Measurements from ENCODE around the gene YTHDF2. TPM values are rescaled to one million over a fixed set of nuclear protein-coding genes. Genes with fewer than 3 reads are reported as not detected.
"Not testable (repeated sequence)": the region's sequence is repeated elsewhere in the genome, so short reads cannot be mapped to it uniquely, and the experiment has no call there.

Gene YTHDF2
- 100 to 1,000 TPM in 1 of 4 donors, 10 to 100 TPM in 3; 83.1 to 100 (median 87.6) TPM for polyA plus RNA-seq (ENCODE audit: insufficient read length in 4 of 4)

DNA sequence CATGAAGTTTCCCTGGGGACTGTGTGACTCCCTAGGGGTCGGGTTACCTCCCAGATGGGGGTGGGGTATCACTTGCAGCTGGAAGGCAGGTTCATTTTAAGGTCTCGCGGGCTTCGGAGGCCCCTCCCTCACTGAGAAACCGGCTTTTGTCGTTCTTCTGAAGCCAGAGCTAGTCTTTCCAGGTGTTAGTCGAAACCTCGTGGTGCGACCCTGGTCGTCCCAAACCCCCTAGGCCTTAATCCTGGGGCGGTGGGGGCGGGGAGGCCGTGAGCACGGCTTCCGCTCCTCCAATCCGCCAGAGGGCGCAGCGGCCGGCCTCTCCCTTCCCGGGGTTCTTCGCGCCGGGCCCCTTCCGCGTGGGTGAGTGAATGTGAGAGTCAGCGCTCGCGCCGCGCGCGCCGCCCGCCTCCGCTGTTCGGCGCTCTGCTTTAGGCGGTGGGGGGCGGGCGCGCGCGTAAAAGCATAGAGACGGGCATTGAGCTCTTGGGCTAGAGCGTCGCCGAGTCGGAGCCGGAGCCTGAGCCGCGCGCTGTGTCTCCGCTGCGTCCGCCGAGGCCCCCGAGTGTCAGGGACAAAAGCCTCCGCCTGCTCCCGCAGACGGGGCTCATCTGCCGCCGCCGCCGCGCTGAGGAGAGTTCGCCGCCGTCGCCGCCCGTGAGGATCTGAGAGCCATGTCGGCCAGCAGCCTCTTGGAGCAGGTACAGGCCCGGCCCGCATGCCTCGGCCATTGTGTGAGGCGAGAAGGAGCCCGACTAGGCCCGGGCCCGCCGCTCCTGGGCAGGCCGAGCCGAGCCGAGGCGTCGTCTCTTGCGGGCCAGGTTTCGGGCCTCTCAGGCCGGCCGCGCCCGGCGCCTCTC lies at the start of gene YTHDF2:
TSS of gene YTHDF2 (plus strand) at position 491 of the 857 bp plus-strand sequence. CDS start at position 672, 181 bp downstream.
- DNase-seq (ENCODE audit: low read depth in 4 of 4, low spot score in 2 of 4): peak; percentile 94 to 97 (median 96)

DNA sequence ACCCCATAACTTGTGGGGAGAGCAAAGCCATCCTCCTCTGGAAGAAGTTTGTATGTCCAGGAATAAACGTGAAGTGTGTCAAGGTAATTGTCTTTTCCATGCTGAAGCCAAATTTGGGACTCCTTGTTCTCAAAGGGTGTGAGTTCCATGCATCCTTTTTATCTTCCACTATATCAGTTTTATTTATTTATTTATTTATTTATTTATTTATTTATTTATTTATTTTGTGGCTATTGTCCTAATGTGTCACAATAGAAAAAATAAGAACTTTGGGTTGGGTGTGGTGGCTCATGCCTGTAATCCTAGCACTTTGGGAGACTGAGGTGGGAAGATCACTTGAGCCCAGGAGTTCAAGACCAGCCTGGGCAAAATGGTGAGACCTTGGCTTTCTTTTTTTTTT lies 45.1 kb upstream of the YTHDF2 start:
- DNase-seq (ENCODE audit: low read depth in 4 of 4, low spot score in 2 of 4): not testable (repeated sequence)

DNA sequence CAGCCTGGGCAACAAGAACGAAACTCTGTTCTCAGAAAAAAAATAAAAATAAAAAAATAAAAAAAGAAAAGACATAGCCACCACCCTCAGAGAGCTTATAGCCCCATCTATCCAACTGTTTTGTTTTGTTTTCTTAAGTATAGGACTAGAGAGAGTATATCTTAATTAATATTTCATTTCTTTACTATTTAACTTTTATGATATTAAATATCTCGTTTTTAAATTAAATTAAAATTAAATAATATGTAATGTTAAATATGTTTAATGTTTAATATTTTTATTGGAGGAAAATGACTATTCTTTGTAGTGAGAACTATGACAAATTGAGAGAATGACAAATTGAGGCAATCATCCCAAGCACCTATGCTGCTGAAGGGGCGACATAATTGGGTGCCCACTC lies 33.1 kb upstream of the YTHDF2 start:
- no peak for DNase-seq (ENCODE audit: low read depth in 4 of 4, low spot score in 2 of 4)

DNA sequence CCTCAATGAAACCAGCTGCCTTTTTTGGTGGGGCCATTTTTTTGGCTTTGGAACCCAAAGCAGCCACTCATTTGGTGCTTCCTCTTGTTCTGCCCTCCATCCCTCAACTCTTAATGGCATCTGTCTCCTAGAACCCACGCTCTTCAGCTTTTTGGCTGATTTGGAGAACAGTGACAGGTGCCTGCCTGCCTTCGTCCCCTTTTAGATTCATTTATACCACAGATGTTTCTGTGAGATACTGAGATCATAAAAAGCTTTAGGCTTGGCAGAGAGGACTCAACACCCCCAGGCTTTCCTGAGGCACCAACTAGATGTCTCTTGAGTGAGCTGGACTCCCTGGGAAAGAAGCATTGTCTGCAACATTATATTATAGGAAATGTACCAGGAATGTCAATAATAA lies 20.4 kb upstream of the YTHDF2 start:
- DNase-seq (ENCODE audit: low read depth in 4 of 4, low spot score in 2 of 4): no peak

DNA sequence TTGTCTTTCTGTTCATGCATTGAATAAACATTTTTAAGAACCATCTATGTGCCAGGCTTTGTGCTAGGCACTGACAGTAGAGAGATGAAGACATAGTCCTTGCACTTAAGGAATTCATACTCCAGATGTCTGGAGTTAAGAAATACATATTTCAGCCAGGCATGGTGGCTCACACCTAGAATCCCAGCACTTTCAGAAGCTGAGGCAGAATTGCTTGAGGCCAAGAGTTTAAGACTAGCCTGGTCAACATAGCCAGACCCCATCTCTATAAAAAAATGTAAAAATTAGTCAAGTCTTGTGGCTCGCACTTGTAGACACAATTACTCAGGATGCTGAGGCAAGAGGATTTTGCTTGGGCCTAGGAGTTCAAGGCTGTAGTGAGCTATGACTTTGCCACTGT lies 18.6 kb upstream of the YTHDF2 start:
- DNase-seq (ENCODE audit: low read depth in 4 of 4, low spot score in 2 of 4): no peak

DNA sequence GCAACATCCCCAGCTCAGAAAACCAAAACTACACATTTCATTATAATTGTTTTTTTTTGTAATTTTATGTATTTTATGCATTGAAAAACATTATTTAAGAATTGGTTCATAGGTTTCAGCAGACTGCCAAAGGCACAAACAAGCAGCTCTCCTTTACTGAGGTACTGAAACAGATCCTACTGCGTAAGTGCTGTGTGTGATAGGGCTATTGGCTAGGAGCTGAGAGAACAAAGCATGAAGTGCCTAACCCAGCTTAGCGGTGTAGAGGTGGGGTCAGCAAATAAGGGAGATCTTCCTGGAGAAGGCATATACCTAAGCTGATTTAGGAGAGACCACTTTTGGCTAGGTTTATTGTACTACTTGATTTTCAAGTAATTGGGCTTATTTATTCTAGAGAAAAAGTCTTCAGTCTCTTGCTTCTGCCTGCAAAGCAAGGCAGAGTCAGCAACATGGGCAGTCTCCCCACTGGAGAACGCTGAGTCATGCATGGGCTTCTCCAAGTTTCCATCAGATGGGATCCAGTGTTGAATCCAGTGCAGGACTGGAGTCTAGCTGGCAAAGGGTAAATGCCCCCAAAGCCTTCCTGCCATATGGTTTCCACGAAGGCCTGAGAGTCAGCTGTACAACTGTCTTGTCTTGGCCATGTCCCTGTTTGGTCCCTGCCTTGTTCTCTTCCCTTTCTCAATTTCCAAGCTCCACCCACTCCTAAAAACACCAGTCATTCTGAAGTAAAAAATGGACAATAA lies 18.0 kb upstream of the YTHDF2 start:
- DNase-seq (ENCODE audit: low read depth in 4 of 4, low spot score in 2 of 4): no peak

DNA sequence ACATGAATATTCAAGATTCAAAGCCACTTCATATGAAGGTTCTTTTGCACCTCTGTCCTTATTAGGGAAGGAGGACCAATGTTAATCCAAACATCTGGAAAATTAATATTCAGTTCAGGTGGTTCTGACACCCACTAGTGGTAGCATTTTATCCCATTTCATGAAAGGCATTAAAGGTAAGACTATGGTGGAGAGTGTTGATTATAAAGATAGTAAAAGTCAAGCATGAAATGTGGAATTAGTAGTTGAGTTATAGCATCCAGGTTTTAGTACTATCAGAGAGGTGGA lies 17.5 kb upstream of the YTHDF2 start:
- no peak for DNase-seq (ENCODE audit: low read depth in 4 of 4, low spot score in 2 of 4)

DNA sequence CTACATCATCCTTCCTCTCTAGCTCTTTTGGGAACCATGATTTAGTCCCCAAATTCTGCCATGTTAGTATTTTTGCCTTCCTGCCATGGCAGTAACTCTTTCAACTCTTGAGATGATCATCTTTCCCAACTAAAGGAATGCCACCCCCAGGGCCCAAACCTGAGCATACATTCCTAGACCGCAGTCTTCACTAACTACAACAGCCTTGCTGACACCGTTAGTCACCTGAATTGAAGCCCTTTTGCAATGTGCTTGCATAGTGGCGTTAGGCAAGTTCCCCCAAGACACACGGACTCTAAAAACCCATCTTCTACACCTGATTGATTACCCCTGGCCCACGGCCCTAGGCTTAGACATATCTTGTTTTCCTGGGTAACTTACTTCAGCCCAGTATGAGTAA lies 16.4 kb upstream of the YTHDF2 start:
- no peak for DNase-seq (ENCODE audit: low read depth in 4 of 4, low spot score in 2 of 4)

DNA sequence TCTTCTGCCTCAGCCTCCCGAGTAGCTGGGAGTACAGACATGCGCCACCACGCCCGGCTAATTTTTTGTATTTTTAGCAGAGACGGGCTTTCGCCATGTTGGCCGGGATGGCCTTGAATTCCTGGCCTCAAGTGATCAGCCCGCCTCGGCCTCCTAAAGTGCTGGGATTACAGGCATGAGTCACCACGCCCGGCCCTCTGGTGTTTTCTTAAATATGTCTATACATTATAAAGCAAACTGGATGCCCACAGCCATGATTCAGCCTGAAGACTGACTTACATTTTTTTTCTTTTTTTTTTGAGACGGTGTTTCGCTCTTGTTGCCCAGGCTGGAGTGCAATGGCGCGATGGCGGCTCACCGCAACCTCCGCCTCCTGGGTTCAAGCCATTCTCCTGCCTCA lies 14.8 kb upstream of the YTHDF2 start:
- not testable (repeated sequence) for DNase-seq (ENCODE audit: low read depth in 4 of 4, low spot score in 2 of 4)

DNA sequence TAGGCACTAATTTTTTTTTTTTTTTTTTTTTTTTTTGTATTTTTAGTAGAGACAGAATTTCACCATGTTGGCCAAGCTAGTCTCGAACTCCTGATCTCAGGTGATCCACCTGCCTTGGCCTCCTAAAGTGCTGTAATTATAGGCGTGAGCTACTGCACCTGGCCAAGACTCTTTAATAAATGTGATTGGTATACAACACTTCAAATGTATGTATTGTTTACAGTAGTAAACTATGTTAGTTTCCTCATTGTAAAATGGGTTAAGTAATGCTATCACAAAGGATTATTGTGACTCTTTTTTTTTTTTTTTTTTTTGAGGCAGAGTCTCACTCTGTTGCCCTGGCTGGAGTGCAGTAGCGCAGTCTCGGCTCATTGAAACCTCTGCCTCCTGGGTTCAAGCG lies 11.4 kb upstream of the YTHDF2 start:
- DNase-seq (ENCODE audit: low read depth in 4 of 4, low spot score in 2 of 4): not testable (repeated sequence)

DNA sequence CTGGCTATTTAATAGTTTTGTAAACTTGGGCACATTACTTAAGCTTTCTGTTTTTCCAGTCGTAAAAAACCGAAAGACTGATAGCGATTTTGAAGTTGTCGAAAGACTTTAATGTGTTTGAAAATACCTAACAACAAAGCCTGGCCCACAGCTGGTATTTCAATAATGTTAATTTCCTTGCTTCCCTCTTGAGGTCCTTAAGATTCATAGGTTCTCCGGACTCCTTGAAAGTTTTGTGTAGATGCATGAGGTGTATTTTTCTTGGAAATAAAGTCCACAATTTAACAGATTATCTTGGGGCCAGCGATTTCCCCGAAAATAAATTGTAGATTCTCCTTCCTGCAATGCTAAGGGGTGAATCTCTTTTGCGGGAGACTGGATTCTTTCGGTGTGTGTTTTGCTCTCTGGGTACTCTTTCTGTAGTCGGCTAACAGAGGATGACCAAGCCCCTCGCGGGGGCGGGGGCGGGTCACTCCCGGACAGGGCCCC lies 735 bp upstream of the YTHDF2 start:
- no peak for DNase-seq (ENCODE audit: low read depth in 4 of 4, low spot score in 2 of 4)

DNA sequence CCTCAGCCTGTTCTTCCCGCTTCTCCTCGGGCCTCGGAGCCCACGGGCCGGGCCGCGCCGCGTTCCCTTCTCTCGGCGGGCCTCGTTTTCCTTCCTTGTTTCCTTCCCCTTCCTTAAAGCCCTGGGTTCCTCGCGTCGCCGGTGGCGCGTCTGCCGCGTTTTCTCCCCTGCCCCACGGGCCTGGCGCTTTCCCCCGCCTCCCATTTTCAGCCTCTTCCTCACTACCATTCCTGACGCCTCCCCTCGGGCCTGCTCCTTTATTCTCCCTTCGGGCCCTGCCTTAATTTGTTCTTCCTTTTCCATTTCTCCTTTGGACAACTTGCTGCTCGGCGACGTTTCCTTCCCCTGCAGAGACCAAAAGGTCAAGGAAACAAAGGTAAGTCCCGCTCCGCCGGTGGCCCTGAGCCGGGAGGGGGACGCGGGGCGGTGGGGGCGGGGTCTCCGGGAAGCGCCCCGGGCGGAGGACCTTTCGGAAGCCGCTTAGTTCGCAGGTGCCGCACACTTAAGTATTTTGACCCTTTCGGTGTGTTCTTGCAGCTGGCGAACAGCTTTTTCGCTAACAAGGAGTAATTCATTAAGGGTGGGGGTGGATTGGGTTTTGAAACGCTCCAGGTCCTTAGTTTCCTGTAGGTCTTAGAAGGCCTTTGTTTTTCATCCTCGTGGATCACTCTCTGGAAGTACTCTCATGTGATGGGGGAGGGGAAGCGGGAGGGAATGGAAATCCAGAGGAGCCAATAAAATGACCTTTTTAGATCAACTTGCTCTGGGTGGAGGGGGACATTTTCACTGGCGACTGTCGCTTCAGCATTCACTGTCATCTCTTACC lies 780 bp downstream of the YTHDF2 start:
- DNase-seq (ENCODE audit: low read depth in 4 of 4, low spot score in 2 of 4): peak; percentile 49 to 70 (median 54)

DNA sequence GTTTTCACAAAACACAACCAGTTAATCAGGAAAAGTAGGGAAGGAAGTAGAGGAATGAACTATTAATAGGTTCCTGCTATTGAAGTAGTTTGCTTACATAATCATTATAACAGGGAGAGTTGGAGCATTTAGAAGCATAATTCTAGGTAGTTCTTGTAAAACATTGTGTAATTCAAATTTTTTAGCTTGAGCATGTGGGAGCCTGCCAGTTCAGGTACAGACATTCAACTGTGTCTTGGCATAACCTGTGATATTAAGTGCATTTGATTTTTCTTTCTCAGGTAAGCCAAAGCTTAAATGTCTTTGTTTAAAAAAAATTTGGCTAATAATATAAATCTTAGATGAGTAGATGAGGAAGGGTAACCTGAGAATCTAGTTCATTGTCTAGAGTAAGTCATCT lies 3.4 kb downstream of the YTHDF2 start:
- no peak for DNase-seq (ENCODE audit: low read depth in 4 of 4, low spot score in 2 of 4)

DNA sequence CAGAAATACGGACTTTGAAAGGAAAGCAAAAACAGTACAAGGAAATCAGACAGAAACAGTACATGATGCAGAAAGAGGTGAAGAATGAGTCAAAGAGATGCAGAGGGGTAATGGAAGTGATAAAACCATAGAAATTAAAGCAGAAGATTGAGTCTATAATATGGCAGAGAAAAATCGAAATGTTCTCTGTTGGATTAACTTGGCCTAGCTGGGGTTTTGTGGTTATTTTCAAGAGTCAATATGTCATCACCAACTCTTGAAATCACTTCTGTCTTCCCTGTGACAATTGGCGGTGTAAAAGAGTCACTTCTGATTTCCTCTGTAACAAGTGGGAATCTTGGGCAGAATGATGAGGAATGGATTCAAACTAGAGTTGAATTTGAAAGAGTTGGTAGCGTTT lies 7.4 kb downstream of the YTHDF2 start:
- DNase-seq (ENCODE audit: low read depth in 4 of 4, low spot score in 2 of 4): no peak

DNA sequence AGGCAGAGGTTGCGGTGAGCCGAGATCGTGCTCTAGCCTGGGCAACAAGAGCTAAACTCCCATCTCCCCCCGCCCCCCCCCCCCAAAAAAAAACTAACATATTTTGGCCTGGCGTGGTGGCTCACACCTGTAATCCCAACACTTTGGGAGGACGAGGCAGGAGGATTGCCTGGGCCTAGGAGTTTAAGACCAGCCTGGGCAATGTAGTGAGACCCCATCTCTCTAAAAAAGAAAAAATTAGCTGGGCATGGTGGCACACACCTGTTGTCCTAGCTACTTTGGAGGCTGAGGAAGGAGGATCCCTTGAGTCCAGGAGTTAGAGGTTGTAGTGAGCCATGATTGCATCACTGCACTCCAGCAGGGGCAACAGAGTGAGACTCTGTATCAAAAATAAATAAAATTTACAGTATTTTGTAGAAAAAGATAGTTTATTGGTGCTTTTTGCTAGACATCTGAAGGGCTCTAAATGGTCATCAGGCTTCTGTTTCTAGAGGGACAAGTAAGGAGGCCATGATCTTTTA lies 9.0 kb downstream of the YTHDF2 start:
- DNase-seq (ENCODE audit: low read depth in 4 of 4, low spot score in 2 of 4): no peak

DNA sequence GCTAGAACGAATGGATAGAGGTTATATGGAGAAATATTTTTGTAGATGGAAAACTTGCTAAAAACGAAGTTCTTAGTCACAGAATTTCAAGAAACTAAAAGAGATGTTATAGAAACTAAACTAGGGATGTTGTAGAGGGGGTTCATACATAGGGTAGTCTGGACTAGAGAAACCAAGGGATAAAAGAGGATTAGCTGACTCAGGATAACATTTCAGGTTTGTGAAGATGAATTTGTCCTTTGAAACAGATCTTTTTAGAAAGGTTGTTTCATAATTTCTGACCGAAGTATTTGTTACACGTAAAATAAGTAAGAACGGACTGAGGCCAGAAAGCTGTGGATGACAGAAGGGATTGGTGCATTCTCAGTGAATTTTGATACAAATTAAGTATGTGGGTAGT lies 13.6 kb downstream of the YTHDF2 start:
- no peak for DNase-seq (ENCODE audit: low read depth in 4 of 4, low spot score in 2 of 4)

DNA sequence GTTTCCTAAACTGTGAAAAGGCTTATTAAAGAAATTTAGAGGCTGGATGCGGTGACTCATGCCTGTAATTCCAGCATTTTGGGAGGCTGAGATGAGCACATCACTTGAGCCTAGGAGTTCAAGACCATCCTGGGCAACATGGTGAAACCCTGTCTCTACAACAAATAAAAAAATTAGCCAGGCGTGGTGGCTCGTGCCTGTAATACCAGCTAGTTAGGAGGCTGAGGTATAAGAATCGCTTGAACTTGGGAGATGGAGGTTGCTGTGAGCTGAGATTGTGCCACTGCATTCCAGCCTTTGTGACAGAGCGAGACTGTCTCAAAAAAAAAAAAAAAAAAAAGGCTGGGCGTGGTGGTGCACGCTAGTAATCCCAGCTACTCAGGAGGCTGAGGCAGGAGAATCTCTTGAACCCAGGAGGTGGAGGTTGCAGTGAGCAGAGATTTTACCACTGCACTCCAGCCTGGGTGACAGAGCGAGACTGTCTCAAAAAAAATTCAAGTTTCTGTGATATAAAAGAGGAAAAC lies 14.1 kb downstream of the YTHDF2 start:
- not testable (repeated sequence) for DNase-seq (ENCODE audit: low read depth in 4 of 4, low spot score in 2 of 4)

DNA sequence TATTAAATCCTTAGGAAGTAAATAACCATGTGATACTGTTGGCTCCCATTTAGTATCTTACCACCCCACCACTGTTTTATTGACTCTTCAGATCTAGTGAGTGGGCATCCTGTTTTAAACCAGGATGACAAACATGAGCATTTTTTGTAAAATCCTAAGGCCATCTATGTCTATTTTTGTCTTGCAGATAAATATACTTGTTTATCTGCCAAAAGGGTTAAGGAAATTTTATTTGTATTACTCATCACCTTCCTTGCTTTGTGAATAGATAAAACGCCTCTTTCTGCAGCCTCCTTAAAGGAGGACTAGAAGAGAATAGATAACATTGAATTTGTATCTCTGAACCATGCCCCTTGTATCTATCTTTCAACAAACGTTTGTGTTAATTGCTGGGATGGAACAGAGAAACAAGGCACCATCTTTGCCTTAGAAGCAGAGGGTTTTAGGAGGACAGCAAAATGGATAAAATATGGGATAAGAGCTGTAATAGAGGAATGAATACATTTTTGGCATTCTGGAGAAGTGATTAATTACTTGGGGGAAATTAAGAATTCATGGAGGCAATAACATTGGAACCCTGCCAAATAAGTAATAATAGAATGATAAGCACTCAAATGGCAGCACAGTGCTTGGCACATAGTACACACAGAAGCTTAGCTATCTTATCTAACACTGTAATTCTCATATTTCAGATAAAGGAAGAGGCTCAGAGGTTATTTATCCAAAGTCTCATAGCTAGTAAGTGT lies 14.7 kb downstream of the YTHDF2 start:
- DNase-seq (ENCODE audit: low read depth in 4 of 4, low spot score in 2 of 4): no peak

DNA sequence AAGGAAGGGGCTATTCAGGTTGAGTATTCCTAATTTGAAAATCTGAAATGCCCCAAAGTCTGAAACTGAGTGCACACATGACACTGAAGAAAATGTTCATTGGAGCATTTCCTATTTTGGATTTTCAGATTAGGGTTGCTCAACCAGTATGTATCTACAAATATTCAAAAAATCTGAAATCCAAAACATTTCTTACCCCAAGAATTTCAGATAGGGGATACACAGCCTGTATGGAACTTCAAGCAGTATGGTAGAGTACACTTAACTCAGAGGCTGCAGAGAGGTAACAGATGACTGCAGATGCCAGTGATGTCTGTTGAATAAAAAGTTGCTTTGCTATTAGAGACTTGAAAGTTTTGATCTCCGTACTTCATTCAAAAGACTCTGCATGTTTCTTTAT lies 19.0 kb downstream of the YTHDF2 start:
- no peak for DNase-seq (ENCODE audit: low read depth in 4 of 4, low spot score in 2 of 4)

DNA sequence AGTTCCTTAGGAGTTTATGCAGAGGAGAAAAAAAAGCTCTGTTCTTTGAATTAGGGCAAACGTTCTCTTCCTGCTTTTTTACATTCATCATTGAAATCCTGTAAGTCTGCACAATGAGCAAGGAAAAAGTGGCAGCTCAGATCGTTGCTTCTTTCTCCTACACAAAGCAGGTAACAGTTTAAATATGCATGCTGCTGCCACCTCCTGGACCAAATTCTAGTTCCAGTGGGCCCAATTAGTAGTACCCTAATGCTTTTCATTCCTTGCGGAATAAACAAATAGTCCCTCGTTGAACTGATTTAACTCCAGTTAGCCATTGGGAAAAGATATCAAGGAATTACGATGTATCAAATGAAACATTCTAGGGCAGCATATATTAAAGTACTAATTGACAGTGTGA lies 20.1 kb downstream of the YTHDF2 start:
- no peak for DNase-seq (ENCODE audit: low read depth in 4 of 4, low spot score in 2 of 4)

Measured in left renal cortex interstitium (tissue), 4 donors.